NCI-H1436 treated with DMSO at 0.1 percent for 48 hours (cell line): Measurements from ENCODE around the gene MIR17HG.
"Not testable (repeated sequence)": the region's sequence is repeated elsewhere in the genome, so short reads cannot be mapped to it uniquely, and the experiment has no call there.

ENCODE experiments used
- DNase-seq: peaks from one replicate; lab custom pipeline; 2025; lab: John Stamatoyannopoulos, UW

The MIR17HG gene

GRCh38 chr13:91347202-91347995 lies at the start of gene MIR17HG:
Gene MIR17HG (plus strand): TSS chr13:91347687.
- peak; percentile 73 for DNase-seq

- no peak for DNase-seq
Measured at GRCh38 chr13:91298060-91298459, 49.4 kb upstream of the MIR17HG start.

GRCh38 chr13:91302111-91302510 lies 45.4 kb upstream of the MIR17HG start:
- DNase-seq: no peak

GRCh38 chr13:91303031-91303430 lies 44.5 kb upstream of the MIR17HG start:
- no peak for DNase-seq

- DNase-seq: no peak
Measured at GRCh38 chr13:91304741-91305140, 42.7 kb upstream of the MIR17HG start.

GRCh38 chr13:91305652-91306051 lies 41.8 kb upstream of the MIR17HG start:
- no peak for DNase-seq

GRCh38 chr13:91307887-91308286 lies 39.6 kb upstream of the MIR17HG start:
- no peak for DNase-seq

GRCh38 chr13:91308299-91308698 lies 39.2 kb upstream of the MIR17HG start:
- DNase-seq: no peak

GRCh38 chr13:91311491-91311890 lies 36.0 kb upstream of the MIR17HG start:
- DNase-seq: no peak

GRCh38 chr13:91312324-91312723 lies 35.2 kb upstream of the MIR17HG start:
- DNase-seq: no peak

GRCh38 chr13:91313103-91313502 lies 34.4 kb upstream of the MIR17HG start:
- DNase-seq: no peak

- no peak for DNase-seq
Measured at GRCh38 chr13:91313581-91313980, 33.9 kb upstream of the MIR17HG start.

GRCh38 chr13:91314888-91315287 lies 32.6 kb upstream of the MIR17HG start:
- no peak for DNase-seq

- DNase-seq: no peak
Measured at GRCh38 chr13:91318886-91319285, 28.6 kb upstream of the MIR17HG start.

- DNase-seq: no peak
Measured at GRCh38 chr13:91319996-91320395, 27.5 kb upstream of the MIR17HG start.

- not testable (repeated sequence) for DNase-seq
Measured at GRCh38 chr13:91320990-91321389, 26.5 kb upstream of the MIR17HG start.

- DNase-seq: no peak
Measured at GRCh38 chr13:91323349-91323748, 24.1 kb upstream of the MIR17HG start.

GRCh38 chr13:91326146-91326545 lies 21.3 kb upstream of the MIR17HG start:
- no peak for DNase-seq

- DNase-seq: no peak
Measured at GRCh38 chr13:91328726-91329125, 18.8 kb upstream of the MIR17HG start.

GRCh38 chr13:91329733-91330132 lies 17.8 kb upstream of the MIR17HG start:
- no peak for DNase-seq

GRCh38 chr13:91331047-91331915 lies 16.2 kb upstream of the MIR17HG start:
- DNase-seq: no peak

GRCh38 chr13:91346062-91346461 lies 1.4 kb upstream of the MIR17HG start:
- no peak for DNase-seq

- DNase-seq: no peak
Measured at GRCh38 chr13:91346850-91347201, 661 bp upstream of the MIR17HG start.
